ENCODE measurements around the gene MTERF4. TPM values are rescaled to one million over a fixed set of nuclear protein-coding genes. Genes with fewer than 3 reads are reported as not detected.

MTERF4 gene
- total and polyA plus RNA-seq, 2 of the 13 experiments (the other 11 are each of a cell fraction or from before 2014, with no cell fraction given): 50.5 to 59.8 TPM

GRCh38 chr2:241102239-241102803, at the start of gene MTERF4 (continued):
- peak; percentile 14; the same call in 1 of the 2 replicates for TF ChIP-seq ZNF513 (CRISPR knock-in tag; conservative IDR thresholded peaks at IDR 0.05)
- peak; percentile 62; the same call in 1 of the 2 replicates for TF ChIP-seq ARNTL (CRISPR knock-in tag; IDR thresholded peaks at IDR 0.05)
- TF ChIP-seq ZNF17 (CRISPR knock-in tag; IDR thresholded peaks at IDR 0.05): peak; percentile 71; the same call in 1 of the 2 replicates
- 0 out of 2 replicates have a peak, but pooled peaks have one; percentile 67 for TF ChIP-seq SETDB1 (CRISPR knock-in tag; IDR thresholded peaks at IDR 0.05; ENCODE audit: borderline replicate concordance)
- peak; percentile 99 for TF ChIP-seq CBX1 (IDR thresholded peaks at IDR 0.05; ENCODE audit: low read depth)
- TF ChIP-seq ZBTB7B (CRISPR knock-in tag; IDR thresholded peaks at IDR 0.05): peak; percentile 97
- peak; percentile 93 for TF ChIP-seq SRY (CRISPR knock-in tag; IDR thresholded peaks at IDR 0.05)
- no peak; the same call in none of the 2 replicates for TF ChIP-seq CSRNP1 (CRISPR knock-in tag; IDR thresholded peaks at IDR 0.05)
- peak; percentile 100 for TF ChIP-seq ZNF430 (CRISPR knock-in tag; IDR thresholded peaks at IDR 0.05)
- peak; percentile 95 for TF ChIP-seq ZBTB49 (CRISPR knock-in tag; IDR thresholded peaks at IDR 0.05; ENCODE audit: borderline replicate concordance)
- TF ChIP-seq ZNF710 (CRISPR knock-in tag; IDR thresholded peaks at IDR 0.05; ENCODE audit: borderline replicate concordance): peak; percentile 97
- peak; percentile 93 for TF ChIP-seq TEAD3 (CRISPR knock-in tag; optimal IDR thresholded peaks at IDR 0.05; ENCODE audit: borderline replicate concordance)
- peak; percentile 88; the same call in 1 of the 2 replicates for TF ChIP-seq GPN1 (CRISPR knock-in tag; IDR thresholded peaks at IDR 0.05; ENCODE audit: borderline replicate concordance)
- TF ChIP-seq HOMEZ (CRISPR knock-in tag; IDR thresholded peaks at IDR 0.05; ENCODE audit: low read depth): peak; percentile 81
- peak; percentile 98 for TF ChIP-seq ZNF160 (CRISPR knock-in tag; IDR thresholded peaks at IDR 0.05)
- TF ChIP-seq JUNB (CRISPR knock-in tag; IDR thresholded peaks at IDR 0.05; ENCODE audit: borderline replicate concordance): no peak; the same call in 1 of the 2 replicates
- TF ChIP-seq ZFY (CRISPR knock-in tag; IDR thresholded peaks at IDR 0.05): peak; percentile 98
- TF ChIP-seq, protein P1, sequence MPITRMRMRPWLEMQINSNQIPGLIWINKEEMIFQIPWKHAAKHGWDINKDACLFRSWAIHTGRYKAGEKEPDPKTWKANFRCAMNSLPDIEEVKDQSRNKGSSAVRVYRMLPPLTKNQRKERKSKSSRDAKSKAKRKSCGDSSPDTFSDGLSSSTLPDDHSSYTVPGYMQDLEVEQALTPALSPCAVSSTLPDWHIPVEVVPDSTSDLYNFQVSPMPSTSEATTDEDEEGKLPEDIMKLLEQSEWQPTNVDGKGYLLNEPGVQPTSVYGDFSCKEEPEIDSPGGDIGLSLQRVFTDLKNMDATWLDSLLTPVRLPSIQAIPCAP (CRISPR knock-in tag; IDR thresholded peaks at IDR 0.05; ENCODE audit: low read depth): 0 out of 2 replicates have a peak, but pooled peaks have one; percentile 72
